ENCODE measurements around the gene TNKS1BP1.

GRCh38 chr11:57251037-57251436 is 73.7 kb downstream of the TNKS1BP1 start:
- TF ChIP-seq CTCF (conservative IDR thresholded peaks at IDR 0.05; ENCODE audit: low read depth in 2 of 2) (no peak), EZH2phosphoT487 (IDR thresholded peaks at IDR 0.05; ENCODE audit: unreplicated experiment) (no peak), EZH2 (IDR thresholded peaks at IDR 0.05; ENCODE audit: low read depth, unreplicated experiment) (no peak)

All from GM23338 (cell line).